GM12875 (cell line): ENCODE data around the gene FMN2.

Experiments used
- H3K4me3 ChIP-seq: one replicate; pipeline ENCODE4 v1.5.1; 2011; ENCODE audit warnings: low read depth, low read length, control low read depth
- TF ChIP-seq, protein P1 (sequence below): IDR thresholded peaks from 2 replicates; pipeline ENCODE4 v1.5.1; 2011; ENCODE audit warnings: low read depth, mild to moderate bottlenecking, control low read depth, inconsistent platforms, low read length, moderate library complexity, borderline replicate concordance; ENCODE audit not compliant: insufficient read depth

The FMN2 gene

DNA sequence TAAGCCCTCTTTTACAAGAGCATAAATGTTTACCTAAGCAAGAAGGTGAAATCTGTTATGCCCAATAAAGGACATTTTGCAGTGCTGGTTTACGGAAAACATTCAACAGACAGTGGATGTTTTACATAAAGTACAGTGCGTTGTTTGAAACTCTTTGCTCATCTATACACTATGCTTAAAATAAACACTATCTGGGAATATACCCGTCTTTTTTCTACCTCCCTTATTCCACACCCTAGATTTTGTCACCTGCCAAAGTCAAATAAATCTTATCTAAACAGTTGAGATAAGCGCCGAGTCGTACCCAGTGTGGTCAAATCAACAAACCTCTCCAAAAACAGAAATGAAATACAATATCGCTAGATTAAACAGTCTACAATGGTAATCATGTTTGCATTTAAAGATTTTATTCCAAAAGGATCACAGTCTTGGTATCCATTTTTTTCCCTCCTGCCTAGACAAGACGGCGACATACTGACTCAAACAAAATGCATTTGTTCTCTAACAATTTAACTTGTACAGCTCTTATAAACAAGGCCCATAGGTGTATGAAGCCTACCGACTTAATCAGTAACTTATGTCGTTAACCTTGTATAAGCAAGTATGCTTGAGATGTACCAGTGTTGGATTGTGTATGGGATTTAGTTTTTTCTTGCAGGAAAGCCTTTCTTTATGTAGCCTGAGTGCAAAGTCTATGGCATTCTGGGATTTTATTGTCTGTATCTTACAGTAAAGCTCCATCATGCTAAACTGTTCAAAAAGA lies 189.1 kb downstream of the FMN2 start:
- H3K4me3 ChIP-seq, result no peak overlapping the region
- TF ChIP-seq, protein P1, sequence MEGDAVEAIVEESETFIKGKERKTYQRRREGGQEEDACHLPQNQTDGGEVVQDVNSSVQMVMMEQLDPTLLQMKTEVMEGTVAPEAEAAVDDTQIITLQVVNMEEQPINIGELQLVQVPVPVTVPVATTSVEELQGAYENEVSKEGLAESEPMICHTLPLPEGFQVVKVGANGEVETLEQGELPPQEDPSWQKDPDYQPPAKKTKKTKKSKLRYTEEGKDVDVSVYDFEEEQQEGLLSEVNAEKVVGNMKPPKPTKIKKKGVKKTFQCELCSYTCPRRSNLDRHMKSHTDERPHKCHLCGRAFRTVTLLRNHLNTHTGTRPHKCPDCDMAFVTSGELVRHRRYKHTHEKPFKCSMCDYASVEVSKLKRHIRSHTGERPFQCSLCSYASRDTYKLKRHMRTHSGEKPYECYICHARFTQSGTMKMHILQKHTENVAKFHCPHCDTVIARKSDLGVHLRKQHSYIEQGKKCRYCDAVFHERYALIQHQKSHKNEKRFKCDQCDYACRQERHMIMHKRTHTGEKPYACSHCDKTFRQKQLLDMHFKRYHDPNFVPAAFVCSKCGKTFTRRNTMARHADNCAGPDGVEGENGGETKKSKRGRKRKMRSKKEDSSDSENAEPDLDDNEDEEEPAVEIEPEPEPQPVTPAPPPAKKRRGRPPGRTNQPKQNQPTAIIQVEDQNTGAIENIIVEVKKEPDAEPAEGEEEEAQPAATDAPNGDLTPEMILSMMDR, result no peak

DNA sequence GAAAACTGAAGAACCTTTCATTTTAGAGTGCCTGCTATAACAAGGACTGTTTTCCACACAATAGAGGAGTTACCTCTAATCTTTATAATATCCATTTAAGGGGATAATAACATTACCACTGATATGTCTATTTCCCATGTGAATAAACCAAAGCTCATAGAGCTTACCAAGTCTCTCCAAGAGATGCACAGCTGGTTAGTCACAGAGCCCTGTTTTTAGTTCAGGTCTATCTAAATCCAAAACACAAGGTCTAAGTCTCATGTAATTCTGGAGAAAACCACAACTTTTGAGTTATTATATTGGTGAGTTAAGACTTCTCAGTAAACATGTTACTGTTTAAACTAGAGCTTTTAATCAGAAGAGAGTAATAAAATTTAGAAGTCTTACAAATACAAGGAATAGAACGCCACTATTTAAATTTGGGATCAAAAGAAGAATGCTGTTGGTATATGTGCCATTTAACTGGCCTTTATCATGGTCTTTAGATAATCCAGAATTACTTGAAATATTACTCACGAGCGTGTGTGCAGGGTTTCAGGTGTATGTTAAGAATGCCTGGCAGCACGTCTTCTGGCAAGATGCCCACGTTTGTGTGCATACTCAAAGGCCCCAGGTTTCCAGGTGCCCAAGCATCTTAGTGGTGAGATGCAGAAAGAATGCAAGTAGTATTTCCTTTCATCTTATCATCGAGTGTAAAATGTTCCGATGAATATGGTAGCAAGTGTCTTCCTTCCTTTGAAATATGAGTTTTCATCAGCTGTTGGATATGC lies 190.6 kb downstream of the FMN2 start:
- TF ChIP-seq, protein P1, result no peak
- no peak overlapping the region for H3K4me3 ChIP-seq

DNA sequence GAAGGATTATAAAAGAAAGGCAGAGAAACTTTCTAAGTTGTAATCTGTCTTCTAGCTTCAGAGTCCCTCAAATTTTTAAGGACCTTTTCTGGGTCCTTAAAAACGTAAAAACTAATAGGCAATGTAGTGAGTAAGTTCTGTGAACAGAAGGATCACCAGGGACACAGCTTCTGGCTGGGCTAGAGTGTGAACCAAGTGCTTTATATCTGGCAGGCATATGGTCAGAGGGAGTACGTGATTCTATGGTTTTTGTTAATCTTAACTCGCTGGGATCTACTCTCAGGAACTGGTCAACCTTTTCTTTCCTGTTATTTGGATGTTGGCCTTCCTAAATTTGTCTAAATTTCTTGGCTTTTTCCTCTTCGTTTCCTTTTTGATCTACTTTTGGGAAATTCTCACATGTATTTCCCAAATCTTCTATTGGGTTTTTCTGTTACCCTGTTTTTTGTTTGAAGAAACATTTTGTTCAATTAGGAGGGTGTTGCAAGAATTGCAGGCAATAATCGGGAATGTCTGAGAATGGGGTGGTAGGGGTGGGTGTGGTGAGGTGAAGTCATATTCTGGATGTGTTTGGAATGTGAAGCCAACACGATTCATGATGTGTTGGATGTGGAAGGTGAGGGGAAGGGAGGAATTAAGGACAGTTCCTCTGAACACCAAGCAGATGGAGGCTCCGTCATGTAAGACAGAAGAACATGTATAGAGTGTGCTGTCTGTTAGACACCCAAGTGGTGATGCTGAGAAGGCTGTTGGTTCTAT lies 193.2 kb downstream of the FMN2 start:
- TF ChIP-seq, protein P1, result no peak

DNA sequence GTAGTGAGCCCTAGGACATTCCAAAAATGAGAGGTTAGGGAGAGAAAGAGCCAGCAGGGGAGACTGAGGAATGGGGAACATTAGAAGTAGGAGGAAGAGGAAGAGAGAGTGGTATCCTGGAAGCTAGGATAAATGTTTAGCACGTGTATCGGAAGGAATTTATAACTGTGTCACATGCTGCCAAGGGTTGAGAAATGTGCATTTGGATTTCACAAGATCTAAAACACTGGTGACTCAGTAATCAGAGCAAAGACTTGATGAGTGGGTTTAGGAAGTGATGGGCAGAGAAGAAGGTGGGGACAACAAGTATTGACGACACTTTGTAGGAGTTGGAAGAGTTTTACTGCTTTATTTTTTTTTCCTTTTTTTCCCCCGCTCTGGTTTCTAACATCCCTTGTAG lies 193.9 kb downstream of the FMN2 start:
- TF ChIP-seq, protein P1, result no peak
- no peak overlapping the region for H3K4me3 ChIP-seq

More for the DNA sequence above, 193.2 kb downstream of the FMN2 start:
- no peak overlapping the region for H3K4me3 ChIP-seq

DNA sequence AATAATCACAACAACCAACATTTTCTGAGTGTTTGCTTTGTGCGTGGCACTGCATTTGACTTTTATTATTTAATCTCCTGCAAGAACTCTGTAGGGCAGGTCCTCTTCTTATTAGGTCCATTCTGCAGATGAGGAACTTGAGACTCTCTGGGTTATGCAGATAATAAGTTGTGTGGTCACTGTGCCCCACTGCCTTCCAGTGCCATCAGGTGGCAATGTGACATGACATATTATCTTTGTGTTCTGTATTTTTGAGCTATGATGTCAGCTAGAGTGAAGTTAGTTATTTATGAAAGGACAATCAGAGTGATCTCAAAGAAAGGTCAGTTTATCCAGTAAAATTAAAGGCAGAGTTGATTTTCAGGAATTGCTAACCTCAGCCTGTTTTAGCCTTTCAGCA lies 196.0 kb downstream of the FMN2 start:
- no peak overlapping the region for H3K4me3 ChIP-seq
- TF ChIP-seq, protein P1, result no peak

DNA sequence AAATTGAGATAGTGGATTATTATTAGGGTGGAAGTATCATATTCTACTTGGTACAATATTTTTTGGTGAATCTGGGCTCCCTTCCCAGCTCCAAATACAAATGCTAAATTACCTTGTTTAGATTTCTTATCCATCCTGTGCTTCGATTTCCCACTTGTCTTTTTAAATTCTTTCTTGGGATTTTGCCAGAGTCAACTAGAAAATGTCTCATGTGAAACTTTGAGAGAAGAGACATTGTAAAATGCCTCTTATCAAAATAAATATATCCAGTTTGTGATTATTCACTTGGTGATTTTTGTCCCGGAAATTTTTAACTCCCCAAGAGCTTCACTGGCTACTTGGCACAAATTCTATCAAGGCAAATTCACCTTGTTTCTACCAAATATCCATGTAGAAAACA lies 202.0 kb downstream of the FMN2 start:
- TF ChIP-seq, protein P1, result no peak
- no peak overlapping the region for H3K4me3 ChIP-seq
